ENCODE measurements around the gene PDX1.

PDX1 gene

DNA sequence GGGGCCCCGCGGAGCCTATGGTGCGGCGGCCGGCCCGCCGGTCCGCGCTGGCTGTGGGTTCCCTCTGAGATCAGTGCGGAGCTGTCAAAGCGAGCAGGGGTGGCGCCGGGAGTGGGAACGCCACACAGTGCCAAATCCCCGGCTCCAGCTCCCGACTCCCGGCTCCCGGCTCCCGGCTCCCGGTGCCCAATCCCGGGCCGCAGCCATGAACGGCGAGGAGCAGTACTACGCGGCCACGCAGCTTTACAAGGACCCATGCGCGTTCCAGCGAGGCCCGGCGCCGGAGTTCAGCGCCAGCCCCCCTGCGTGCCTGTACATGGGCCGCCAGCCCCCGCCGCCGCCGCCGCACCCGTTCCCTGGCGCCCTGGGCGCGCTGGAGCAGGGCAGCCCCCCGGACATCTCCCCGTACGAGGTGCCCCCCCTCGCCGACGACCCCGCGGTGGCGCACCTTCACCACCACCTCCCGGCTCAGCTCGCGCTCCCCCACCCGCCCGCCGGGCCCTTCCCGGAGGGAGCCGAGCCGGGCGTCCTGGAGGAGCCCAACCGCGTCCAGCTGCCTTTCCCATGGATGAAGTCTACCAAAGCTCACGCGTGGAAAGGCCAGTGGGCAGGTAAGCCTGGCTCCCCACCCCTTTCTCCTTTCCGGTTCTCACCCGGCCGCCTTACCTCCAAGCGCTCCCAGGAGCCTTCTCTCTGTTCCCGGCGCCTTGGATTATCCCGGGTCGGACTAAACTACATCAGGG lies at the start of gene PDX1:
Gene PDX1, plus strand, starts transcription at position 67 of the 743 bp plus-strand sequence. Its CDS starts 139 bp downstream, at position 206.
- DNase-seq, result no peak

DNA sequence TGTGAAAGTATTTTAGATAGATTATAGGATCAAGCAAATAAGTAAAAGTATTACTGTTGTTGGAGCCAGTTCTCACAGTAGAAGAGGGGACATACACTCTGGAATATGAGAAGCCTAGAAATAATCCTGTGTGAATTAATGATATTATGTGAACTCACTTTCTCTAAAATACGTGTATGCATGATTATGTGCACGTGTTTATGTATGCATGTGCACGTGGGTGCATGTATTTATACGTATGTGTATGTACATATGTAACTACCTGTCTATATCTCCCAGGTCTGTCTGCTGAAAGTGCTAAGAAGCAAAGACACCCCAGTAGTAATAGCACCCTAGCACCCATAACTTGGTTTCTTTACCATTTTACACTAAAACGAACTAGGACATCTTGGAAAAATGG lies 41.5 kb upstream of the PDX1 start:
- no peak for DNase-seq

GRCh38 chr13:27889471-27889870 lies 30.3 kb upstream of the PDX1 start:
- DNase-seq, result no peak

DNA sequence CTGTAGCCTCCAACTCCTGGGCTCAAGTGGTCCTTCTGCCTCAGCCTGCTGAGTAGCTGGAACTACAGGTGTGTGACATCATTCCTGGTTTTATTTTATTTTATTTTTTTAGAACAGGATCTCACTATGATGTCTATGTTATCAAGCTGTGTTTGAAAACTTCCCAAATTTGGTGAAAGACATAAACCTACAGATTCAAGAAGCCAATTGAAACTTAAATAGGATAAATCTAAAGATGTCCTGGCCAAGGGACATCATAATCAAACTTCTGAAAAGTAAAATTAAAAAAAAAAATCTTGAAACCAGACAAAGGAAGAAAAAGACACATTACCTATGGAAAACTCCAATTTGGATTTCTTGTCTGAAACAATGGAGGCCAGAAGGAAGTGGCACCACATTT lies 23.1 kb upstream of the PDX1 start:
- no peak for DNase-seq

- no peak for DNase-seq
Measured at GRCh38 chr13:27904719-27905118, 15.1 kb upstream of the PDX1 start.

DNA sequence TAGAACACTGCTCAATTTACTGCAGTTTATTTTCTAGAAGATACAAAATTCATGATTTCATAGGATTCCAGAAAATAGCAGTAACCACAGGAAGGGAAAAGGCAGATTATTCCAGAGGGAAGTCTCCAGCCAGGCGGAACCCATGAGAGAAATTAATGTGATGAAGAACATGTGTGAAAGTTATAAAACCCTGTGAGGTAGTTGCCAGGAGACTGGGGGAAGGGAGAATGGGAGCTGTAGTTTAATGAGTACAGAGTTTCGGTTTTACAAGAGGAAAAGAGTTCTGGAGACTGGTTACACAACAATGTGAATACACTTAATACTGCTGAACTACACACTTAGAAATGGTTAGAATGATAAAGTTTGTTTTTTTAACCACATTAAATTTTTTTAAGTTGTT lies 14.2 kb upstream of the PDX1 start:
- no peak for DNase-seq

GRCh38 chr13:27907121-27907787 lies 12.5 kb upstream of the PDX1 start:
- no peak for DNase-seq

GRCh38 chr13:27909378-27909777 lies 10.4 kb upstream of the PDX1 start:
- no peak for DNase-seq

- DNase-seq, result no peak
Measured at GRCh38 chr13:27911521-27911920, 8.3 kb upstream of the PDX1 start.

- no peak for DNase-seq
Measured at GRCh38 chr13:27913160-27913559, 6.6 kb upstream of the PDX1 start.

GRCh38 chr13:27915301-27916207 lies 4.2 kb upstream of the PDX1 start:
- no peak for DNase-seq

GRCh38 chr13:27917121-27917947 lies 2.5 kb upstream of the PDX1 start:
- no peak for DNase-seq

GRCh38 chr13:27918041-27918917 lies 1.5 kb upstream of the PDX1 start:
- DNase-seq, result no peak

DNA sequence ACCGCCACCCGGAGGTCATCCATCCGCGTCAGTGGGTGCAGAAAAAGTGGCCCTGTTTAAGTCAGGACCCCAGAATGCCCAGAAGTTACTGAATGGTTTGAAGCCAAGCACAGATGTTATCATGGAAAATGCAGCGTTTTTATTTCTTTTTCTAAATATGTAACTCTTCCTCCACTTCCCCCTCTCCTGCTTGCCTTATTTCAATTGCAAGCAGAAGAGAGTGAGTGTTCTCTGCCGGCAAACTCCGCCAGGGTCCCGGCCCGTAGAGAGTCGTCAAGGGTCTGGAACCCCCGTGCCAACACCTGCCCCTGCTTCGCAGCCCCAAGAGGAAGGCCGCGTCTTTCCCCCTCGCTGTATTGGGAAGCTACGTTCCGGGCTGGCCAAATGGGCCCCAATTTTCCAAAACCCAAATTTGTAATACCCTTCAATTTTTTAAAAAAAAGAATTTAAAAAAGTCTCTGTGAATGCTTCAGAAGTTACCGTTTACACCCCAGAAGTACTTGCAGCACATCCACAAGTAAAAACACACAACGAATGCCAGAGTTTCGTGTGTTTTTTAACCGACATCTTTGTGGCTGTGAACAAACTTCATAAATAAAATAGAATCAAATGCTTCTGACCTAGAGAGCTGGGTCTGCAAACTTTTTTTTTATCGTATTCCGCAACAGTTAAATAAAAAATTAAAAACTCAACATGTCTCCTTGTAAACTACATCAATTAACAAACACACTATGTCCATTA lies 712 bp upstream of the PDX1 start:
- no peak for DNase-seq

DNA sequence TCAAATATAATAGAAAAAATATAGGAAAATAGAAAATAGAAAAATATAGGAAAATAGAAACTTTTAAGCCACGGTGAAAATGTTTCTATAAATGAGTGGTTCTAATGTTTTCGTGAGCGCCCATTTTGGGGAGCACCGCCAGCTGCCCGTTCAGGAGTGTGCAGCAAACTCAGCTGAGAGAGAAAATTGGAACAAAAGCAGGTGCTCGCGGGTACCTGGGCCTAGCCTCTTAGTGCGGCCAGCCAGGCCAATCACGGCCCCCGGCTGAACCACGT lies 204 bp upstream of the PDX1 start:
- no peak for DNase-seq

DNA sequence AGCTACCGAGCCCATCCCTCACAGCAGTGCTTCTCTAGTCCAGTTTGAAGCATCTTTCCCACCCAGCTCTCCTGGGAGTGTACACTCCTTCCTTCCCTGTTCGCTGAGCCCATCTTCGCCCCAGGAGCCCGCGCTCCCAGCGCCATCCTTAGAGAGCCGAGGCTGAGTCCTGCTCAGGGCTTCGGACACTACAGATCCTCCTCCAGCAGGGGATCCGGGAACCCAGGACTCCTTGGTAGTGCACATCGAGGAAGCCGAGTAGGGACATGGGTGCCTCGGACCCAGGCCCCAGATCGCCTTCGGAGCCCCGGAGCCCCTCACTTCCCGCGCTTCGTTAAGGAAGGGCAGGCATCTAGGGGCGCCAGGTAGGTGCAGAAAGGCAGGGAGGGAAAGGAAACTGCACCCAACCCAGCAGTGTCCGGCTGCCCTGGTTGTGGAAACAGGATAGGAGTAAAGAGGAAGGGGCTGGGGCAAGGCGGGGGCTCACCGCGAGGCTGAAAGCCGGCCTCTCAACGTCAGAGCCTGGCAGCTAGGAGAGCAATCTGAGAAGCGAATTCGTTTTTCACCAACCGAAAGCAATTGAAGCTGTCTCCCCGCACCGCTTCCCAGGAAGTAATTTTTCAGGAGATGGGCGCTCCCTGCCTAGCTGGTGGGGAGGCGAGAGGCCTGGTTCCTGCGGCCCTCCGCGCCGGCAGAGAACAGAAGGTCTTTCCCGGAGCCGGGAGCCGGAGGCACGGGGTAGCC lies 1.0 kb downstream of the PDX1 start:
- DNase-seq, result no peak

DNA sequence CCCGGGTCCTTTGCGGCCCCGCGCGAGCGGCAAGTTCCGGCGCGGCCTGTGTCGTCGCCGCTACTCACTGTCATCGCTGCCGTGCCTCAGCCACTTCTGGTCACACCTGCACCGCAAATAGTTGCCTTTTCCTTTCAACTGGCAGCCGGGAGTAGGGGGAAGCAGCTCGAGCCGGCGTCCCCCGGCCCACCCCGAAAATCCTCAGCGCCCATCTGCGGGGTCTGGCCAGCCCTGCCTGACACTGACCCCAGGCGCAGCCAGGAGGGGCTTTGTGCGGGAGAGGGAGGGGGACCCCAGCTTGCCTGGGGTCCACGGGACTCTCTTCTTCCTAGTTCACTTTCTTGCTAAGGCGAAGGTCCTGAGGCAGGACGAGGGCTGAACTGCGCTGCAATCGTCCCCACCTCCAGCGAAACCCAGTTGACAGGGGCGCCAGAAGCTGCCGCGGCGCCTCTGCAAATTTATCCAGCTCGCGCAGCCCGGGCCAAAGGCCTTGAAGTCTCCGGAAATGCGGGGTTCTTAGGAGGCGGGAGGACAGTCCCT lies 1.7 kb downstream of the PDX1 start:
- no peak for DNase-seq

- no peak for DNase-seq
Measured at GRCh38 chr13:27921961-27922882, 2.4 kb downstream of the PDX1 start.
